A549 (cell line): ENCODE data around the gene AGA. TPM values are rescaled to one million over a fixed set of nuclear protein-coding genes. Genes with fewer than 3 reads are reported as not detected.

Experiments used
- ATAC-seq, 2 experiments: fragments of 200-7000 bp in 1 of 2; fragments of >200 bp in 1 of 2; cut with Nextera tagmentation in 1 of 2; cut with Tn5 transposase in 1 of 2; 3 replicates each; pipeline versions ENCODE4 v1.8.0 to v1.9.1; 2018 to 2020; ENCODE audit warnings: mild to moderate bottlenecking in 1 of 2, moderate library complexity in 1 of 2
- CTCF ChIA-PET: fragments of 300-600 bp; sonication (Branson Sonifier 250); formaldehyde crosslinking; extraction: SDS; loops from one replicate; lab custom pipeline; 2021; ENCODE audit warnings: antibody characterized with exemption, inconsistent platforms; lab: Yijun Ruan, JAX
- POLR2A ChIA-PET: fragments of 350-600 bp; formaldehyde crosslinking; extraction: SDS; loops from one replicate; lab custom pipeline; 2021; ENCODE audit warnings: antibody characterized with exemption, inconsistent platforms; lab: Yijun Ruan, JAX
- DNase-seq, 2 experiments: peaks; one replicate each; pipeline versions ENCODE4 v3.0.0 to v3.0.0-alpha.2; 2011 to 2016; ENCODE audit warnings: low read depth in 1 of 2, low spot score in 1 of 2
- FAIRE-seq: peaks from 2 replicates; lab custom pipeline; 2011; peaks lifted over from hg19 to GRCh38; lab: Jason Lieb, UNC
- H3K27ac ChIP-seq, 2 experiments: fragments of >200 bp; sonication (Bioruptor Twin); formaldehyde crosslinking; 3 replicates each; pipeline ENCODE4 v1.5.1; 2016 to 2017
- H3K4me1 ChIP-seq: fragments of >200 bp; sonication (Bioruptor Twin); formaldehyde crosslinking; 3 replicates; pipeline ENCODE4 v1.6.1; 2016
- H3K4me2 ChIP-seq: fragments of >200 bp; sonication (Bioruptor Twin); formaldehyde crosslinking; 3 replicates; pipeline ENCODE4 v1.6.1; 2016
- H3K4me3 ChIP-seq: fragments of >200 bp; sonication (Bioruptor Twin); formaldehyde crosslinking; 3 replicates; pipeline ENCODE4 v1.5.1; 2016
- H3K9me3 ChIP-seq: fragments of >200 bp; sonication (Bioruptor Twin); formaldehyde crosslinking; 3 replicates; pipeline ENCODE4 v1.6.1; 2016
- CBX2 ChIP-seq: fragments of 200-600 bp; sonication (generic); IDR thresholded peaks from 2 replicates; pipeline ENCODE4 v1.6.1; 2016; ENCODE audit warnings: low read depth, mild to moderate bottlenecking, borderline replicate concordance
- CBX8 ChIP-seq: fragments of 200-600 bp; sonication (generic); IDR thresholded peaks from 2 replicates; pipeline ENCODE4 v1.6.1; 2016
- CEBPB ChIP-seq, 2 experiments: fragments of >200 bp in 1 of 2; sonication (Bioruptor Twin) in 1 of 2; formaldehyde crosslinking in 1 of 2; IDR thresholded peaks; 2 replicates each; pipeline ENCODE4 v1.6.1; 2012 to 2016
- CHD4 ChIP-seq: fragments of 200-600 bp; sonication (generic); IDR thresholded peaks from 2 replicates; pipeline ENCODE4 v1.6.1; 2016; ENCODE audit warnings: antibody characterized with exemption, mild to moderate bottlenecking, borderline replicate concordance
- EHMT2 ChIP-seq: fragments of 200-600 bp; sonication (generic); IDR thresholded peaks from 2 replicates; pipeline ENCODE4 v1.6.1; 2016; ENCODE audit warnings: antibody characterized with exemption, low read depth, mild to moderate bottlenecking, moderate library complexity
- ESRRA ChIP-seq: fragments of 150-350 bp; IDR thresholded peaks from 2 replicates; pipeline ENCODE4 v1.6.1; 2014; ENCODE audit warnings: mild to moderate bottlenecking, low read length, borderline replicate concordance
- GATA3 ChIP-seq: IDR thresholded peaks from 2 replicates; pipeline ENCODE4 v1.6.1; 2012; ENCODE audit warnings: borderline replicate concordance
- HDAC2 ChIP-seq: fragments of 200-600 bp; sonication (generic); IDR thresholded peaks from 2 replicates; pipeline ENCODE4 v1.6.1; 2016
- HEYL ChIP-seq: fragments of 250-450 bp; sonication (Bioruptor Pico); IDR thresholded peaks from 2 replicates; pipeline ENCODE4 v1.8.0; 2021; ENCODE audit warnings: mild to moderate bottlenecking, moderate library complexity
- HOXB5 ChIP-seq: fragments of 250-450 bp; sonication (Bioruptor Pico); IDR thresholded peaks from 2 replicates; pipeline ENCODE4 v1.5.0; 2020; ENCODE audit warnings: mild to moderate bottlenecking, moderate library complexity
- KDM1A ChIP-seq: fragments of 200-600 bp; sonication (generic); IDR thresholded peaks from 2 replicates; pipeline ENCODE4 v1.6.1; 2016; ENCODE audit warnings: low read depth, mild to moderate bottlenecking
- MYC ChIP-seq: IDR thresholded peaks from 2 replicates; pipeline ENCODE4 v1.6.1; 2012; ENCODE audit warnings: mild to moderate bottlenecking, inconsistent platforms, low read length, improper control_type of control experiment, borderline replicate concordance
- NPAS2 ChIP-seq: fragments of 250-450 bp; sonication (Bioruptor Pico); IDR thresholded peaks from 2 replicates; pipeline ENCODE4 v1.8.0; 2022; ENCODE audit warnings: mild to moderate bottlenecking, moderate library complexity, borderline replicate concordance
- NR3C1 ChIP-seq: fragments of >200 bp; sonication (Bioruptor Twin); formaldehyde crosslinking; IDR thresholded peaks from 3 replicates; pipeline ENCODE4 v1.6.1; 2017
- PHF8 ChIP-seq: fragments of 200-600 bp; sonication (generic); IDR thresholded peaks from 2 replicates; pipeline ENCODE4 v1.6.1; 2016; ENCODE audit warnings: low read depth, mild to moderate bottlenecking, antibody characterized with exemption, moderate library complexity, borderline replicate concordance
- POLR2A ChIP-seq: IDR thresholded peaks from 2 replicates; pipeline ENCODE4 v1.6.1; 2012; ENCODE audit warnings: mild to moderate bottlenecking, low read length
- POLR2AphosphoS2 ChIP-seq: conservative IDR thresholded peaks from 2 replicates; pipeline ENCODE4 v1.6.1; 2012; ENCODE audit warnings: low read length, improper control_type of control experiment, inconsistent platforms
- RAD21 ChIP-seq, 2 experiments: fragments of >200 bp in 1 of 2; sonication (Bioruptor Twin) in 1 of 2; formaldehyde crosslinking in 1 of 2; IDR thresholded peaks in 1 of 2; conservative IDR thresholded peaks in 1 of 2; 2 replicates in 1 of 2; 3 replicates in 1 of 2; pipeline ENCODE4 v1.6.1; 2012 to 2018; ENCODE audit warnings: inconsistent platforms in 1 of 2
- RARB ChIP-seq: fragments of 250-450 bp; sonication (Bioruptor Pico); IDR thresholded peaks from 2 replicates; pipeline ENCODE4 v1.8.0; 2021; ENCODE audit warnings: mild to moderate bottlenecking, moderate library complexity
- RCOR1 ChIP-seq: fragments of 150-350 bp; IDR thresholded peaks from 2 replicates; pipeline ENCODE4 v1.6.1; 2014; ENCODE audit warnings: antibody characterized with exemption, low read length, low read depth
- SMC3 ChIP-seq: fragments of >200 bp; sonication (Bioruptor Twin); formaldehyde crosslinking; IDR thresholded peaks from 3 replicates; pipeline ENCODE4 v1.6.1; 2018; ENCODE audit warnings: inconsistent platforms
- SREBF2 ChIP-seq: fragments of 450-650 bp; IDR thresholded peaks from 2 replicates; pipeline ENCODE4 v1.6.1; 2014; ENCODE audit warnings: mild to moderate bottlenecking, moderate library complexity
- TFCP2L1 ChIP-seq: fragments of 250-450 bp; sonication (Bioruptor Pico); IDR thresholded peaks from 2 replicates; pipeline ENCODE4 v1.5.0; 2021; ENCODE audit warnings: mild to moderate bottlenecking
- TP53 ChIP-seq: fragments of 250-450 bp; sonication (Bioruptor Pico); IDR thresholded peaks from 2 replicates; pipeline ENCODE4 v1.5.0; 2021; ENCODE audit warnings: mild to moderate bottlenecking, moderate library complexity
- ZFP36 ChIP-seq: fragments of 450-650 bp; IDR thresholded peaks from 2 replicates; pipeline ENCODE4 v1.6.1; 2014; ENCODE audit warnings: borderline replicate concordance; ENCODE audit not compliant: partially characterized antibody
- ZNF302 ChIP-seq: fragments of 250-450 bp; sonication (Bioruptor Pico); IDR thresholded peaks from 2 replicates; pipeline ENCODE4 v1.9.0; 2021; ENCODE audit warnings: inconsistent platforms, mild to moderate bottlenecking, moderate library complexity
- WGBS: methylation state at CpG from one replicate; pipeline ENCODE4 v1.1.6; 2017; ENCODE audit errors: missing lambda C conversion rate; 5-methylcytosine and 5-hydroxymethylcytosine counted together
- polyA plus RNA-seq, 4 experiments: library from polyadenylated mRNA; depleted of rRNA in 3 of 4; stranded (reverse); fragments of >200 nt; fragmentation: RNase III in 1 of 4; extraction: RNeasy Plus Mini Kit Qiagen cat#74134 plus additional on column Dnase treatment in 1 of 4; gene quantifications; 2 replicates in 3 of 4; 3 replicates in 1 of 4; pipeline ENCODE4 v1.2.3, GENCODE V29; 2011 to 2017
- TF ChIP-seq, protein P1 (sequence below): fragments of 450-650 bp; IDR thresholded peaks from 2 replicates; pipeline ENCODE4 v1.6.1; 2014; ENCODE audit warnings: antibody characterized with exemption
- TF ChIP-seq, protein P2 (sequence below): fragments of >200 bp; sonication (Bioruptor Twin); formaldehyde crosslinking; IDR thresholded peaks from 3 replicates; pipeline ENCODE4 v1.5.1; 2016
- TF ChIP-seq, protein P3 (sequence below): IDR thresholded peaks from 2 replicates; pipeline ENCODE4 v1.6.1; 2012; ENCODE audit warnings: low read depth, borderline replicate concordance

Gene AGA
- polyA plus RNA-seq, 2 of the 4 experiments (the other 2 are of a cell fraction) = 25.1 to 44.0 TPM

DNA sequence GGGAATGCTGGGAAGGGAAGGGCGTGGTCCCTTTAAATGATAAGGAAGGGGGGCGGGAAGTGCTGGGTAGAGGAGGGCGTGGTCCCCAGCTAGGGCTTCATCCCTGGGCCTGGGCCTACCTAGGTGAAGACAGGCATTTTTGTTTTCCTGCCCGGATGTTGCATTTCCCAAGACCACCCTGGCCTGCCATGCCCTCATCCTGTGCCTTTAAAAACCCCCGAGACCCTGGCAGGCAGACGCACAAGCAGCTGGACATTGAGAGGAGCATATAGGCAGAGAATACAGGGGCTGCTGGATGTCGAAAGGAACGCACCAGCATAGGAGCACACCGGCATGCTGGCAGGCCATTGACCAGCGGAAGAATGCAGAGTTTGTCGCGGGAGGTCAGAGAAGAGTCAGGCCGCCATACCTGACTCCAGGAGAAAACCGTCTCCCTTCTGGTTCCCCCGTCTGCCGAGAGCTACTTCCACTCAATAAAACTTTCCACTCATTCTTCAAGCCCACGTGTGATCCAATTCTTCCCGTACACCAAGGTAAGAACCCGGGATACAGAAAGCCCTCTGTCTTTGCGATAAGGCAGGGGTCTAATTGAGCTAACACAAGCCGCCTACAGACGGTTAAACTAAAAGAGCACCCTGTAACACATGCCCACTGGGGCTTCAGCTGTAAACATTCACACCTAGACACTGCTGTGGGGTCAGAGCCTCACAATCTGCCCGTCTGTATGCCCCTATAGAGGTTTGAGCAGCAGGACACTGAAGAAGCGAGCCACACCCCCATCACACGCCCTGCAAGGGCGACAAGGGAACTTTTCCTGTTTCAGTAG, 2.9 kb upstream of the AGA start:
- no peak overlapping the region for H3K27ac ChIP-seq
- WGBS = 93% methylated on average over 22 of the region's 26 CpGs
- POLR2A ChIA-PET = no interaction called here
- DNase-seq = no peak
- no peak for ATAC-seq
- TF ChIP-seq HOXB5 (CRISPR knock-in tag) = no peak
- TF ChIP-seq TP53 (CRISPR knock-in tag) = no peak
- no peak for TF ChIP-seq SREBF2
- no peak for TF ChIP-seq POLR2AphosphoS2
- no peak for TF ChIP-seq EHMT2
- TF ChIP-seq HEYL (CRISPR knock-in tag) = no peak
- no peak for TF ChIP-seq NR3C1
- no peak for TF ChIP-seq MYC
- TF ChIP-seq TFCP2L1 = no peak
- TF ChIP-seq RCOR1 = no peak
- no peak for TF ChIP-seq ZNF302
- TF ChIP-seq GATA3 = no peak
- H3K4me2 ChIP-seq = no peak overlapping the region
- peaks cover 7% of the 10 kb centered on the region; the same call in 1 of the 3 replicates for H3K4me1 ChIP-seq
- FAIRE-seq = no peak
- no peaks in the 10 kb centered on the region for H3K9me3 ChIP-seq
- H3K4me3 ChIP-seq = no peak overlapping the region
- CTCF ChIA-PET = no interaction called here

DNA sequence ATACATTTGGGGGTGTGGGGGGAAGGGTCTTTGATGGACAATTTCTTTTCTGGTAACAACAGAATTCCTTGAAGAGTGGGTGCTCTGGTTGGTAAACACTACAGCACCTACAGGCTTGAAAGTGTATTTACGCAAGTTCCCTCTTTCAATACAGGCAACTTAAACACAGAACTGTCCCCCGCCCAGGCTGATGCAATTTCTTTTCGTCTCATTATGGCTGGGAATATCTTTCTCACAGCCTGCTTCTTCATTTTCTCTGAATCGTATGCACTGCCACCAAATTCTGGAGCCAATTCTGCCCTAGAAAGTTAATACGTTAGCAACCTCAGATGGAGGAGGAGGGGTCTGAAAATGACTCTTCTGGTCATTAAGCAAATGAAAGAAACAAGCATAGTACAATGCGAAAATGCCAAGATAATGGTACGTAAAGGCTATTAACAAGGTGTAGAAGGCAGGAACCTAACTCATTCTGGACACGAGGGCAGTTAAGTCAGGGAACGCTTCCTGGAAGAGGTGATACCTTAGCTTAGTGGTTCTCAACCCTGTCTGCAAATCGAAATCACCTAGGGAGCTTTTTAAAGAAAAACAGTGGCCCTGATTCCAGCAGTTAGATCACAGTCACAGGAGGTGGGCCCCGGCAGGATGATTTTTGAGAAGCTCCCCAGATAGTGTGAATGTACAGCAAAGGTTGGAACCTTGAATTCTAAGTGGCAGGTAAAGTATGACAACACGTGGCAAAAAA, 1.0 kb downstream of the AGA start:
- H3K4me1 ChIP-seq = peaks cover 7% of the 10 kb centered on the region; the same call in 1 of the 3 replicates
- CTCF ChIA-PET = interaction anchor here (1.2 kb wide), 1 partner anchor 191 kb away, joined by 5 read pairs; no protein-coding TSS in a partner anchor
- TF ChIP-seq PHF8 (no peak), TP53 (CRISPR knock-in tag) (no peak), SREBF2 (no peak), CEBPB (IDR thresholded peaks at IDR 0.05) (0 out of 4 replicates have a peak, but pooled peaks of 1 of the 2 experiments have one; percentile 40), ZFP36 (peak; percentile 57), CBX2 (no peak), RARB (CRISPR knock-in tag) (no peak), KDM1A (no peak)
- TF ChIP-seq, all 56 proteins: peak for 2
- peak; percentile 17 to 35 for DNase-seq
- peak overlapping the region; percentile 79 for H3K4me3 ChIP-seq
- peak overlapping the region; percentile 90 for H3K4me2 ChIP-seq
- H3K9me3 ChIP-seq = no peaks in the 10 kb centered on the region
- POLR2A ChIA-PET = interaction anchor here (0.5 to 2.4 kb wide), 8 partner anchors 8 to 1135 kb away, joined by 3 to 11 read pairs (median 6); partner anchors contain the start of gene NEIL3
- ATAC-seq = peak; percentile 48 to 54; a peak in 4 of 6 replicates
- 17% methylated on average over 12 of the region's 12 CpGs for WGBS
- peak overlapping the region; percentile 87 to 96 for H3K27ac ChIP-seq
- no peak for FAIRE-seq

DNA sequence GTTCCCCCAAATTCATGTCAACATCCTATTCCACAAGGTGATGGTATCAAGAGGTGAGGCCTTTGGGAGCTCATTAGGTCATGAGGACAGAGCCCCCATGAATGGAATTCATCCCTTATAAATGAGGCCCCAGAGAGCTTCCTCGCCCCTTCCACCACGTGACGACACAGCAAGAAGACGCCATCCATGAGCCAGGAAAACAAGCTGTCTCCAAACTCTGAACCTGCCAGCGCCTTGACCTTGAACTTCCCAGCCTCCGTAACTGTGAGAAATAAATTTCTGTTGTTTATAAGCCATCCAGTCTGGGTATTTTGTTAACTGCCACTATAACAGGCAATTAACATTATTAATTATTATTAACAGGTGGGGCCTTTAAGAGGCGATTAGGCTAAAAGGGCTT, 5.8 kb downstream of the AGA start:
- no peak for DNase-seq
- no peak for ATAC-seq
- no peaks in the 10 kb centered on the region for H3K9me3 ChIP-seq
- no peak for FAIRE-seq
- no peak overlapping the region for H3K4me2 ChIP-seq
- no peak for TF ChIP-seq CHD4
- no peak for TF ChIP-seq ZFP36
- no peak for TF ChIP-seq NPAS2
- TF ChIP-seq, protein P1, sequence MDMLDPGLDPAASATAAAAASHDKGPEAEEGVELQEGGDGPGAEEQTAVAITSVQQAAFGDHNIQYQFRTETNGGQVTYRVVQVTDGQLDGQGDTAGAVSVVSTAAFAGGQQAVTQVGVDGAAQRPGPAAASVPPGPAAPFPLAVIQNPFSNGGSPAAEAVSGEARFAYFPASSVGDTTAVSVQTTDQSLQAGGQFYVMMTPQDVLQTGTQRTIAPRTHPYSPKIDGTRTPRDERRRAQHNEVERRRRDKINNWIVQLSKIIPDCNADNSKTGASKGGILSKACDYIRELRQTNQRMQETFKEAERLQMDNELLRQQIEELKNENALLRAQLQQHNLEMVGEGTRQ = no peak
- TF ChIP-seq ZNF302 = no peak
- TF ChIP-seq GATA3 = no peak
- no peak for TF ChIP-seq CBX2
- TF ChIP-seq, protein P2, sequence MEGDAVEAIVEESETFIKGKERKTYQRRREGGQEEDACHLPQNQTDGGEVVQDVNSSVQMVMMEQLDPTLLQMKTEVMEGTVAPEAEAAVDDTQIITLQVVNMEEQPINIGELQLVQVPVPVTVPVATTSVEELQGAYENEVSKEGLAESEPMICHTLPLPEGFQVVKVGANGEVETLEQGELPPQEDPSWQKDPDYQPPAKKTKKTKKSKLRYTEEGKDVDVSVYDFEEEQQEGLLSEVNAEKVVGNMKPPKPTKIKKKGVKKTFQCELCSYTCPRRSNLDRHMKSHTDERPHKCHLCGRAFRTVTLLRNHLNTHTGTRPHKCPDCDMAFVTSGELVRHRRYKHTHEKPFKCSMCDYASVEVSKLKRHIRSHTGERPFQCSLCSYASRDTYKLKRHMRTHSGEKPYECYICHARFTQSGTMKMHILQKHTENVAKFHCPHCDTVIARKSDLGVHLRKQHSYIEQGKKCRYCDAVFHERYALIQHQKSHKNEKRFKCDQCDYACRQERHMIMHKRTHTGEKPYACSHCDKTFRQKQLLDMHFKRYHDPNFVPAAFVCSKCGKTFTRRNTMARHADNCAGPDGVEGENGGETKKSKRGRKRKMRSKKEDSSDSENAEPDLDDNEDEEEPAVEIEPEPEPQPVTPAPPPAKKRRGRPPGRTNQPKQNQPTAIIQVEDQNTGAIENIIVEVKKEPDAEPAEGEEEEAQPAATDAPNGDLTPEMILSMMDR = no peak
- TF ChIP-seq, protein P3, sequence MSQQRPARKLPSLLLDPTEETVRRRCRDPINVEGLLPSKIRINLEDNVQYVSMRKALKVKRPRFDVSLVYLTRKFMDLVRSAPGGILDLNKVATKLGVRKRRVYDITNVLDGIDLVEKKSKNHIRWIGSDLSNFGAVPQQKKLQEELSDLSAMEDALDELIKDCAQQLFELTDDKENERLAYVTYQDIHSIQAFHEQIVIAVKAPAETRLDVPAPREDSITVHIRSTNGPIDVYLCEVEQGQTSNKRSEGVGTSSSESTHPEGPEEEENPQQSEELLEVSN = no peak
- TF ChIP-seq ESRRA = no peak
- TF ChIP-seq RAD21 (conservative IDR thresholded peaks at IDR 0.05 in 1 of 2, IDR thresholded peaks at IDR 0.05 in 1 of 2) = no peak
- no peak for TF ChIP-seq SMC3
- no peak for TF ChIP-seq POLR2A
- TF ChIP-seq TFCP2L1 = no peak
- no peak for TF ChIP-seq RCOR1
- TF ChIP-seq POLR2AphosphoS2 = no peak
- no peak for TF ChIP-seq HDAC2
- TF ChIP-seq CBX8 = no peak
- TF ChIP-seq, all 56 proteins: peak for 0
- POLR2A ChIA-PET = no interaction called here
- 93% methylated on average over 7 of the region's 7 CpGs for WGBS
- Histone ChIP-seq H3K4me1 (peaks cover 7% of the 10 kb centered on the region; the same call in 1 of the 3 replicates), H3K4me3 (no peak overlapping the region), H3K27ac (no peak overlapping the region)
- CTCF ChIA-PET = interaction anchor here (0.7 kb wide), 1 partner anchor 8 kb away, joined by 3 read pairs; no protein-coding TSS in a partner anchor
